Panc1 (cell line): ENCODE measurements around the gene CRHBP. TPM values are rescaled to one million over a fixed set of nuclear protein-coding genes. Genes with fewer than 3 reads are reported as not detected.

Source experiments
- ATAC-seq: fragments of 200-7000 bp; cut with Tn5 transposase; 2 replicates; pipeline ENCODE4 v1.9.1; 2020; ENCODE audit warnings: mild to moderate bottlenecking, moderate library complexity
- BruUV-seq: library from RNA; stranded (reverse); fragments of 400-500 nt; replicated peaks from 2 replicates; lab custom pipeline; 2021; lab: Mats Ljungman, UMichigan
- CTCF ChIA-PET: fragments of 300-600 bp; sonication (Branson Sonifier 250); formaldehyde crosslinking; loops from one replicate; lab custom pipeline; 2022; ENCODE audit warnings: antibody characterized with exemption; lab: Charles Lee
- POLR2A ChIA-PET: fragments of 300-600 bp; sonication (Branson Sonifier 250); formaldehyde crosslinking; loops from one replicate; lab custom pipeline; 2022; ENCODE audit warnings: antibody characterized with exemption; lab: Charles Lee
- DNase-seq: peaks from one replicate; pipeline ENCODE4 v3.0.0-alpha.2; 2010; ENCODE audit warnings: low read depth, low spot score
- H3K27ac ChIP-seq: 2 replicates; pipeline ENCODE4 v1.5.1; 2011; ENCODE audit warnings: mild to moderate bottlenecking, low read length, inconsistent platforms
- H3K27me3 ChIP-seq: fragments of 200-500 bp; sonication (Bioruptor generic); 2 replicates; pipeline ENCODE4 v1.6.0; 2014; ENCODE audit warnings: low read length, inconsistent platforms; ENCODE audit not compliant: control insufficient read depth, insufficient read depth
- H3K36me3 ChIP-seq: fragments of 200-500 bp; sonication (Bioruptor generic); 2 replicates; pipeline ENCODE4 v1.5.1; 2014; ENCODE audit warnings: inconsistent platforms, mild to moderate bottlenecking, low read length, moderate library complexity; ENCODE audit not compliant: control insufficient read depth, insufficient read depth
- H3K4me1 ChIP-seq: 2 replicates; pipeline ENCODE4 v1.5.1; 2011; ENCODE audit warnings: inconsistent platforms, mild to moderate bottlenecking, low read length, moderate library complexity; ENCODE audit not compliant: control insufficient read depth, insufficient read depth
- H3K4me3 ChIP-seq, 2 experiments: 2 replicates each; pipeline ENCODE4 v1.5.1; 2011 to 2012; ENCODE audit warnings: low read depth in 2 of 2, low read length in 2 of 2, mild to moderate bottlenecking in 2 of 2, inconsistent platforms in 1 of 2, moderate library complexity in 1 of 2
- H3K9me3 ChIP-seq: fragments of 200-500 bp; sonication (Bioruptor generic); 2 replicates; pipeline ENCODE4 v1.5.1; 2014; ENCODE audit warnings: low read depth, mild to moderate bottlenecking, inconsistent platforms, low read length, moderate library complexity; ENCODE audit not compliant: control insufficient read depth, insufficient read depth
- CTCF ChIP-seq: fragments of 450-650 bp; IDR thresholded peaks from 2 replicates; pipeline ENCODE4 v1.5.1; 2017; ENCODE audit warnings: mild to moderate bottlenecking
- POLR2AphosphoS5 ChIP-seq: IDR thresholded peaks from 2 replicates; pipeline ENCODE4 v1.6.1; 2012; ENCODE audit warnings: mild to moderate bottlenecking, low read depth, low read length, moderate library complexity
- REST ChIP-seq, 2 experiments: IDR thresholded peaks; 2 replicates each; pipeline ENCODE4 v1.6.1; 2011 to 2012; ENCODE audit warnings: low read depth in 2 of 2, control low read depth in 1 of 2, low read length in 1 of 2, mild to moderate bottlenecking in 1 of 2, moderate library complexity in 1 of 2; ENCODE audit not compliant: insufficient read depth in 1 of 2
- SIN3A ChIP-seq: IDR thresholded peaks from 2 replicates; pipeline ENCODE4 v1.6.1; 2012; ENCODE audit warnings: low read depth, mild to moderate bottlenecking, low read length, moderate library complexity, borderline replicate concordance; ENCODE audit not compliant: insufficient read depth
- TCF7L2 ChIP-seq: IDR thresholded peaks from 2 replicates; pipeline ENCODE4 v1.6.1; 2011; ENCODE audit warnings: mild to moderate bottlenecking, low read depth, low read length, inconsistent platforms
- in situ Hi-C: cut with HindIII; loops from 2 replicates; pipeline ENCODE4 v1.10.0; 2016; ENCODE audit warnings: low sequenced_read_pairs, low pct_unique_long_range_greater_than_20kb
- intact Hi-C: fragments of 100-400 bp; cut with micrococcal nuclease; formaldehyde crosslinking; loops from one replicate; pipeline ENCODE4 v1.10.0; 2022; ENCODE audit not compliant: unreplicated experiment
- total RNA-seq: library from RNA; stranded (reverse); gene quantifications from one replicate; pipeline ENCODE4 v1.2.1, GENCODE V29; 2021; ENCODE audit not compliant: unreplicated experiment

Gene CRHBP
- total RNA-seq, 1 experiment from 2014 or later = 0.10 TPM

- CTCF ChIA-PET = interaction anchor here (0.6 kb wide), 1 partner anchor 800 kb away, joined by 7 read pairs; no protein-coding TSS in a partner anchor
- no peaks in the 10 kb centered on the region for H3K36me3 ChIP-seq
- POLR2A ChIA-PET = no interaction called here
- in situ Hi-C loops = no loop called here
- H3K27ac ChIP-seq = no peak overlapping the region
- intact Hi-C loops = no loop called here
- no TSS peak for BruUV-seq
- no peaks in the 10 kb centered on the region for H3K4me1 ChIP-seq
- ATAC-seq (no peak), DNase-seq (no peak)
- no peak overlapping the region for H3K4me3 ChIP-seq
- H3K9me3 ChIP-seq = no peaks in the 10 kb centered on the region
- H3K27me3 ChIP-seq = peaks cover 2% of the 10 kb centered on the region; the same call in 1 of the 2 replicates
- TF ChIP-seq POLR2AphosphoS5 (no peak), TCF7L2 (no peak), SIN3A (no peak), REST (IDR thresholded peaks at IDR 0.05; ENCODE audit: insufficient read depth in 1 of 2, low read depth in 2 of 2, low read length in 1 of 2) (no peak), CTCF (no peak)
Measured at GRCh38 chr5:76930083-76930482, 22.8 kb upstream of the CRHBP start.

- Histone ChIP-seq H3K27me3 (no peaks in the 10 kb centered on the region), H3K27ac (no peak overlapping the region), H3K36me3 (no peaks in the 10 kb centered on the region), H3K4me3 (no peak overlapping the region), H3K9me3 (no peaks in the 10 kb centered on the region), H3K4me1 (no peaks in the 10 kb centered on the region)
- no peak for ATAC-seq
- intact Hi-C loops (no loop called here), in situ Hi-C loops (no loop called here)
- ChIA-PET CTCF (no interaction called here), POLR2A (no interaction called here)
- TF ChIP-seq SIN3A (no peak), POLR2AphosphoS5 (no peak), CTCF (no peak), TCF7L2 (no peak), REST (IDR thresholded peaks at IDR 0.05; ENCODE audit: insufficient read depth in 1 of 2, low read depth in 2 of 2, low read length in 1 of 2) (no peak)
- no TSS peak for BruUV-seq
- DNase-seq = no peak
Measured at GRCh38 chr5:76938177-76938576, 14.7 kb upstream of the CRHBP start.
